Dendritic cell treated with granulocyte-macrophage colony-stimulating factor and Interleukin-4, amounts not matched to agents 40 ng/mL and 50 ng/mL, for 4 days (primary cell): ENCODE measurements around the gene ADNP2.
A peak's percentile ranks its signal among the peaks of the same experiment; 100 is the strongest.

Experiments
- H3K27ac Mint-ChIP-seq: one replicate; pipeline ENCODE4 v1.8.0; 2022; ENCODE audit warnings: mild to moderate bottlenecking, mixed read lengths
- H3K27me3 Mint-ChIP-seq: one replicate; pipeline ENCODE4 v1.8.0; 2022; ENCODE audit warnings: mild to moderate bottlenecking, mixed read lengths
- H3K36me3 Mint-ChIP-seq: one replicate; pipeline ENCODE4 v1.8.0; 2022; ENCODE audit warnings: low read depth, mixed read lengths
- H3K4me1 Mint-ChIP-seq: one replicate; pipeline ENCODE4 v1.8.0; 2022; ENCODE audit warnings: low read depth, mixed read lengths
- H3K4me3 Mint-ChIP-seq: one replicate; pipeline ENCODE4 v1.8.0; 2022; ENCODE audit warnings: mild to moderate bottlenecking, moderate library complexity, mixed read lengths
- H3K9me3 Mint-ChIP-seq: one replicate; pipeline ENCODE4 v1.8.0; 2022; ENCODE audit warnings: mixed read lengths
- intact Hi-C: fragments of 100-400 bp; cut with micrococcal nuclease; formaldehyde crosslinking; loops from one replicate; pipeline ENCODE4 v1.15.0; 2022

Gene ADNP2

GRCh38 chr18:80108739-80109675 is at the start of gene ADNP2:
TSS of gene ADNP2 (plus strand) at chr18:80109262. CDS start at chr18:80117543, 8,281 bp downstream.
- peaks cover 25% of the 10 kb centered on the region for H3K4me1 Mint-ChIP-seq

DNA sequence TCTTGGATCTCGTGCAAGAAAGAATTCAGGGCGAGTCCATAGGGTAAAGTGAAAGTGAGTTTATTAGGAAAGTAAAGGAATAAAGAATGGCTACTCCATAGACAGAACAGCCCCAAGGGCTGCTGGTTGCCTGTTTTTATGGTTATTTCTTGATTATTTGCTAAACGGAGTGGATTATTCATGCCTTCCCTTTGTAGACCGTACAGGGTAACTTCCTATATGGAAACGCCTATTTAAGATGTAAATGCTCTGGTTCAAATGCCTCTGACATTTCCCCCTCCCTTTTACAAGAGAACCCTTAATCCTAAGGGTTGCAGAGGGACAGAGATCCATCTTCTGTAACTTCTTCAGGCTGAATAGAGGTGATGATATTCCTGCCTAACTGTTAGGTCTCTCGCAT is 49.1 kb upstream of the ADNP2 start:
- Mint-ChIP-seq H3K4me3 (no peak overlapping the region), H3K9me3 (peaks cover 54% of the 10 kb centered on the region), H3K27me3 (no peaks in the 10 kb centered on the region), H3K36me3 (no peaks in the 10 kb centered on the region), H3K4me1 (no peaks in the 10 kb centered on the region), H3K27ac (no peak overlapping the region)
- intact Hi-C loops, result no loop called here

More at GRCh38 chr18:80108739-80109675, at the start of gene ADNP2:
- intact Hi-C loops, result loop anchor here (2.0 kb wide), 1 partner anchor 74 kb away; the partner anchor contains the start of gene RBFA
- no peaks in the 10 kb centered on the region for H3K36me3 Mint-ChIP-seq
- no peaks in the 10 kb centered on the region for H3K9me3 Mint-ChIP-seq
- H3K27ac Mint-ChIP-seq, result peak within 1 kb of the TSS; percentile 78
- peaks cover 3% of the 10 kb centered on the region for H3K27me3 Mint-ChIP-seq
- H3K4me3 Mint-ChIP-seq, result peak within 1 kb of the TSS; percentile 79

DNA sequence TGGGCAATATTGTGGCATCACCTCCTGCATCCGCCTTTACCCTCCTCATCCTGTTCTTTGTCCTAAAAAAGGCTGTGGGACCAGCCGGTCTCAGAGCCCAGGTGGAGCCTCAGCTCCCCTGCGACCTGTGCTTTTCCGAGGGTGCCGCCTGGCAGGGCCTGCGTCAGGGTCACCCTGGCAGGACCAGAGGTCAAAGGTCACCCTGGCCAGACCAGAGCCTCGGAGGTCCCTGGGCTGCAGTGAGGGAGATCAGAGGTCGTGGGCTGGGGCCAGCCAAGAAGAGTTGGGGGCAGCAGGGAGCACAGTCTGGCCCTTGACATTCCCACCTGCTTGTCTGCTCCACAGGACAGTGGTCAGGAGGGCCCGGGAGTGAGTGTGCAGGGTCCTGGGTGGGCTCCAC is 43.4 kb upstream of the ADNP2 start:
- Mint-ChIP-seq H3K27me3 (no peaks in the 10 kb centered on the region), H3K4me1 (no peaks in the 10 kb centered on the region), H3K36me3 (no peaks in the 10 kb centered on the region), H3K9me3 (no peaks in the 10 kb centered on the region), H3K27ac (no peak overlapping the region), H3K4me3 (no peak overlapping the region)
- intact Hi-C loops, result no loop called here

DNA sequence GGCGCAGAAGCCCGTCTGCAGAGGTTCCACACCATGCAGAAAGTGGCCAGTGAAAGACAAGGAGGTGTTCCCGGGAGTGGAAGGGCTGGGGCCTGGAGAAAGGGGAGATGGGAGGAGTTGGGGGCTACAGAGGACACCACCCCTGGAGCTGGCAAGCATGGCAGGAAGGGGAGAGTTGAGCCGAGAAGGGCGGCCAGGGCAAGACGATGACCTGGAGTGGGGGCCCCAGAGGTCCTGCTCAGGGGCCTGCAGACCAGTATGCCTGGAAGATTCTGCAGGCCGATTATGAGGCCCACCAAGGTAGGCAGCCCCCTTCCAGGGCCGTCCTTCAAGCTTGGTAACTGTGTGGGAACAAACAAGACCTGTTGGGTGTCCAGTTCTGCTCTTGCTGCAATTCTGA is 41.7 kb upstream of the ADNP2 start:
- no peak overlapping the region for H3K4me3 Mint-ChIP-seq
- no peak overlapping the region for H3K27ac Mint-ChIP-seq

DNA sequence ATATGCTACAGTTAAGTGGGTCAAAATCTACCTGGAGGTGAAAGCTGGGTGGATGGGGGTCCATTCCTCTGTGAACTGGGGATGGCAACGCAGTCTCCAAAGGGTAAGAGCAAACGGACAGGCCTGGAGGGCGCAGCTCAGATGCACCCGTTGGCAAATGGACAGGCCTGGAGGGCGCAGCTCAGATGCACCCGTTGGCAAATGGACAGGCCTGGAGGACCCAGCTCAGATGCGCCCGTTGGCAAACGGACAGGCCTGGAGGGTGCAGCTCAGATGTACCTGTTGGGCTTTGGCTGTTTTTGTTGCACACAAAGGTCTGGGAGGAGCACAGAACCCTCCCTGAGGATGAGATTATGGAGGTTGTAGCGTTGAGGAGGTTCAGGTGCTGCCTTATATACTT is 41.2 kb upstream of the ADNP2 start:
- Mint-ChIP-seq H3K9me3 (no peaks in the 10 kb centered on the region), H3K36me3 (no peaks in the 10 kb centered on the region), H3K27me3 (no peaks in the 10 kb centered on the region), H3K4me3 (no peak overlapping the region), H3K27ac (no peak overlapping the region), H3K4me1 (no peaks in the 10 kb centered on the region)
- intact Hi-C loops, result no loop called here

More for the DNA sequence above, 41.7 kb upstream of the ADNP2 start:
- no peaks in the 10 kb centered on the region for H3K36me3 Mint-ChIP-seq
- intact Hi-C loops, result no loop called here
- H3K27me3 Mint-ChIP-seq, result no peaks in the 10 kb centered on the region
- H3K9me3 Mint-ChIP-seq, result no peaks in the 10 kb centered on the region
- H3K4me1 Mint-ChIP-seq, result no peaks in the 10 kb centered on the region

GRCh38 chr18:80068571-80069272 is 40.3 kb upstream of the ADNP2 start:
- Mint-ChIP-seq H3K27ac (no peak overlapping the region), H3K4me3 (no peak overlapping the region), H3K4me1 (no peaks in the 10 kb centered on the region), H3K9me3 (no peaks in the 10 kb centered on the region), H3K36me3 (no peaks in the 10 kb centered on the region), H3K27me3 (no peaks in the 10 kb centered on the region)
- intact Hi-C loops, result no loop called here

GRCh38 chr18:80070825-80071224 is 38.2 kb upstream of the ADNP2 start:
- H3K4me3 Mint-ChIP-seq, result no peak overlapping the region
- H3K4me1 Mint-ChIP-seq, result no peaks in the 10 kb centered on the region
- H3K36me3 Mint-ChIP-seq, result no peaks in the 10 kb centered on the region
- H3K27me3 Mint-ChIP-seq, result no peaks in the 10 kb centered on the region
- no peaks in the 10 kb centered on the region for H3K9me3 Mint-ChIP-seq
- intact Hi-C loops, result no loop called here
- no peak overlapping the region for H3K27ac Mint-ChIP-seq

GRCh38 chr18:80074183-80074582 is 34.9 kb upstream of the ADNP2 start:
- no peak overlapping the region for H3K4me3 Mint-ChIP-seq
- H3K4me1 Mint-ChIP-seq, result no peaks in the 10 kb centered on the region
- intact Hi-C loops, result no loop called here
- H3K27me3 Mint-ChIP-seq, result no peaks in the 10 kb centered on the region
- no peak overlapping the region for H3K27ac Mint-ChIP-seq
- H3K9me3 Mint-ChIP-seq, result peaks cover 18% of the 10 kb centered on the region
- no peaks in the 10 kb centered on the region for H3K36me3 Mint-ChIP-seq

DNA sequence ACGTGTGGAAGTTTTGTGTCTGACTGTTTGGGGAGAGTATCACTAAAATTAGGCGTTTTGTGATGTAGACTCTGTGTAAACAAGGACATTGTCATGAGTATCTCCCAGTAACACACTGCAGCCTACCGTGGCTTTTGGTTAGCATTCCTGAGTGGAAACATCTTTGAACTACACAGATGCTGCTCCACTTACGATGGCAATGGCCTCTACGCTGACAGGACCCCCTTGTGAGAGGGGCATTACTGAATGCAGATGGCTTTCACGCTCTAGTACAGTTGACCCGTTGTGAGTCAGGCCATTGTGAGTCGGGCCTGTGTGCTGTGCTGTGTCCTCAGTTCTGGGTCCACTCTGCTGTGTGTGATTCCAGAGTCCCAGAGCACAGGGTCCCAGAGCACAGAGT is 34.4 kb upstream of the ADNP2 start:
- no peaks in the 10 kb centered on the region for H3K36me3 Mint-ChIP-seq
- H3K9me3 Mint-ChIP-seq, result peaks cover 18% of the 10 kb centered on the region
- intact Hi-C loops, result no loop called here
- no peak overlapping the region for H3K27ac Mint-ChIP-seq
- H3K4me3 Mint-ChIP-seq, result no peak overlapping the region
- no peaks in the 10 kb centered on the region for H3K4me1 Mint-ChIP-seq
- H3K27me3 Mint-ChIP-seq, result no peaks in the 10 kb centered on the region

GRCh38 chr18:80075940-80076339 is 33.1 kb upstream of the ADNP2 start:
- no peak overlapping the region for H3K27ac Mint-ChIP-seq
- peaks cover 18% of the 10 kb centered on the region for H3K9me3 Mint-ChIP-seq
- H3K4me3 Mint-ChIP-seq, result no peak overlapping the region
- H3K4me1 Mint-ChIP-seq, result no peaks in the 10 kb centered on the region
- H3K27me3 Mint-ChIP-seq, result no peaks in the 10 kb centered on the region
- intact Hi-C loops, result no loop called here
- H3K36me3 Mint-ChIP-seq, result no peaks in the 10 kb centered on the region

- Mint-ChIP-seq H3K4me3 (no peak overlapping the region), H3K27ac (no peak overlapping the region), H3K9me3 (peaks cover 18% of the 10 kb centered on the region), H3K4me1 (no peaks in the 10 kb centered on the region), H3K27me3 (no peaks in the 10 kb centered on the region), H3K36me3 (no peaks in the 10 kb centered on the region)
- intact Hi-C loops, result no loop called here
Observed at GRCh38 chr18:80076379-80076778, 32.7 kb upstream of the ADNP2 start.

DNA sequence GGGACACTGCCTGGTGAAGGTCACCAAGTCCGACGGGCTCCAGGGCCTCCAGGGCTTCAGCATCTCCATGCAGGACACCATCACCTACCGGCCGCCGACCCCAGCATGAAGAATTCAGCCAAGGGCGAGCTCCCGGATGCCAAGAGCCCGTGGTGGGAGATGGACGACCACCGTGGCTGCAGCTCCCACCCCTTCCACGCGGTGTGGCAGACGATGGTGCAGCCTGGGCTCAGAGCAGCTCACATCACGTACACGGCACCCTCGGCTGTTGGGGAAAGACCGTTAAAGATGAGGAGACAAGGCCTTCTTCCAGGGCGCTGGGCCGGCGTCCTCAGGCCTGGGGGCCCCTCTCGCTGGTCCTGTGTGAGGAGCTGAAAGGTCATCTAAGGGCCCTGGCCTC is 31.2 kb upstream of the ADNP2 start:
- H3K9me3 Mint-ChIP-seq, result peaks cover 23% of the 10 kb centered on the region
- intact Hi-C loops, result no loop called here
- no peaks in the 10 kb centered on the region for H3K36me3 Mint-ChIP-seq
- no peak overlapping the region for H3K4me3 Mint-ChIP-seq
- H3K27ac Mint-ChIP-seq, result no peak overlapping the region
- no peaks in the 10 kb centered on the region for H3K4me1 Mint-ChIP-seq
- no peaks in the 10 kb centered on the region for H3K27me3 Mint-ChIP-seq

DNA sequence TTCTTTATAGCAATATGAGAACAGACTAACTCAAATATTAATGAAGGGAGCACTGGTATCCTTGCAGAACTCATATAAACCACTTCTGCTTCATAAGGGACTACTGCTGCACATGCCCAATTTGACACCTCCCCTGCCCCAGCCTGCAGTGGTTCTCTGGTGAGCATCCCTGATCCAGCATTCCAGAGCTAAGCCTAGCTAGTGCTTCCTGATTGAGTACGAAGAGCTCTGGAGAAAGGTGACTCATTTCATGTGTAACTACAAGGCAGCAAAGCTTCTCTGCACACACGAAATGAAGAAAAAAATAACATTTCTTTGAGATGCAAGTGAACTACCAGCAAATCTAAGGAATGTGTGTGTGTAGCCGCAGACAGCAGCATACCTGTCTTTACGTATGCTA is 22.8 kb upstream of the ADNP2 start:
- Mint-ChIP-seq H3K27ac (no peak overlapping the region), H3K27me3 (no peaks in the 10 kb centered on the region), H3K36me3 (no peaks in the 10 kb centered on the region), H3K4me1 (no peaks in the 10 kb centered on the region), H3K4me3 (no peak overlapping the region), H3K9me3 (peaks cover 72% of the 10 kb centered on the region)
- intact Hi-C loops, result no loop called here

- no peaks in the 10 kb centered on the region for H3K27me3 Mint-ChIP-seq
- H3K36me3 Mint-ChIP-seq, result no peaks in the 10 kb centered on the region
- no peak overlapping the region for H3K4me3 Mint-ChIP-seq
- H3K9me3 Mint-ChIP-seq, result peaks cover 70% of the 10 kb centered on the region
- no peaks in the 10 kb centered on the region for H3K4me1 Mint-ChIP-seq
- H3K27ac Mint-ChIP-seq, result no peak overlapping the region
- intact Hi-C loops, result no loop called here
Observed at GRCh38 chr18:80088036-80088435, 21.0 kb upstream of the ADNP2 start.
